K562 (cell line): ENCODE measurements around the gene TMEM176B. TPM values are rescaled to one million over a fixed set of nuclear protein-coding genes. Genes with fewer than 3 reads are reported as not detected.
A peak's percentile ranks its signal among the peaks of the same experiment; 100 is the strongest.

Experiments used
- ATF3 ChIP-seq, 2 experiments: fragments of 450-650 bp in 1 of 2; sonication (generic) in 1 of 2; formaldehyde crosslinking in 1 of 2; IDR thresholded peaks in 1 of 2; conservative IDR thresholded peaks in 1 of 2; 2 replicates each; pipeline versions ENCODE4 v1.6.1 to v1.8.1; 2016 to 2023; ENCODE audit warnings: mild to moderate bottlenecking in 2 of 2, moderate library complexity in 2 of 2, inconsistent platforms in 1 of 2, missing genetic modification reagents in 1 of 2
- C11orf30 ChIP-seq: fragments of 450-650 bp; IDR thresholded peaks from 2 replicates; pipeline ENCODE4 v1.6.1; 2016; ENCODE audit warnings: low read depth, mild to moderate bottlenecking
- CEBPZ ChIP-seq: fragments of 150-350 bp; IDR thresholded peaks from 2 replicates; pipeline ENCODE4 v1.6.1; 2014; ENCODE audit warnings: low read depth, mild to moderate bottlenecking, low read length, borderline replicate concordance
- CLOCK ChIP-seq: fragments of 250-450 bp; sonication (Bioruptor Pico); IDR thresholded peaks from 2 replicates; pipeline ENCODE4 v1.4.0; 2020; ENCODE audit warnings: mild to moderate bottlenecking, moderate library complexity, borderline replicate concordance
- FOXM1 ChIP-seq, 2 experiments: fragments of 450-650 bp in 1 of 2; sonication (generic) in 1 of 2; formaldehyde crosslinking in 1 of 2; IDR thresholded peaks; 2 replicates each; pipeline versions ENCODE4 v1.6.1 to v1.9.0; 2017 to 2022; ENCODE audit warnings: low read depth in 2 of 2, mild to moderate bottlenecking in 2 of 2, missing genetic modification reagents in 1 of 2, moderate library complexity in 1 of 2
- FOXO4 ChIP-seq: fragments of 450-650 bp; formaldehyde crosslinking; IDR thresholded peaks from 2 replicates; pipeline ENCODE4 v1.4.0; 2020; ENCODE audit warnings: mild to moderate bottlenecking, moderate library complexity
- NFRKB ChIP-seq: fragments of 450-650 bp; IDR thresholded peaks from 2 replicates; pipeline ENCODE4 v1.6.1; 2016; ENCODE audit warnings: low read depth
- PHF20 ChIP-seq: fragments of 450-650 bp; IDR thresholded peaks from 2 replicates; pipeline ENCODE4 v1.6.1; 2018; ENCODE audit not compliant: partially characterized antibody
- SIX5 ChIP-seq, 2 experiments: IDR thresholded peaks; 2 replicates each; pipeline ENCODE4 v1.6.1; 2011; ENCODE audit warnings: low read length in 2 of 2, borderline replicate concordance in 1 of 2, low read depth in 1 of 2, mild to moderate bottlenecking in 1 of 2, moderate library complexity in 1 of 2; ENCODE audit not compliant: insufficient read depth in 1 of 2
- TCF7L2 ChIP-seq: fragments of 150-350 bp; IDR thresholded peaks from 2 replicates; pipeline ENCODE4 v1.6.1; 2016; ENCODE audit warnings: low read depth, mild to moderate bottlenecking, low read length, moderate library complexity
- ZBTB5 ChIP-seq: fragments of 450-650 bp; IDR thresholded peaks from 2 replicates; pipeline ENCODE4 v1.6.1; 2017; ENCODE audit warnings: antibody characterized with exemption
- ZFX ChIP-seq: sonication (generic); formaldehyde crosslinking; IDR thresholded peaks from 2 replicates; pipeline ENCODE4 v1.8.0; 2022; ENCODE audit warnings: mild to moderate bottlenecking, missing genetic modification reagents, moderate library complexity
- ZNF175 ChIP-seq: fragments of 200-800 bp; sonication (Bioruptor generic); IDR thresholded peaks from 2 replicates; pipeline ENCODE4 v1.6.1; 2016; ENCODE audit warnings: low read depth, mild to moderate bottlenecking, missing genetic modification characterization, missing compliant biosample characterization
- ZNF239 ChIP-seq: fragments of 250-450 bp; sonication (Bioruptor Pico); IDR thresholded peaks from 2 replicates; pipeline ENCODE4 v1.4.0; 2020; ENCODE audit warnings: mild to moderate bottlenecking
- ZNF3 ChIP-seq: fragments of 250-450 bp; sonication (Bioruptor Pico); IDR thresholded peaks from 2 replicates; pipeline ENCODE4 v1.5.0; 2021; ENCODE audit warnings: mild to moderate bottlenecking, moderate library complexity
- polyA plus RNA-seq, 8 experiments: library from polyadenylated mRNA; depleted of rRNA in 4 of 8; stranded (reverse) in 5 of 8; unstranded in 3 of 8; fragments of >200 nt; fragmentation: Nextera tagmentation in 2 of 8; fragmentation: Illumina TruSeq in 1 of 8; extraction: Ambion mirVana in 2 of 8; extraction: Trizol in 1 of 8; gene quantifications; 2 replicates each; pipeline versions ENCODE4 v1.2.1 to v1.2.3, GENCODE V29; 2011 to 2014; ENCODE audit warnings: inconsistent platforms in 1 of 8, missing spikeins in 1 of 8
- total RNA-seq, 7 experiments: library from RNA; depleted of rRNA in 6 of 7; stranded (reverse); fragments of >200 nt in 6 of 7; fragmentation: Illumina TruSeq in 2 of 7; extraction: Trizol in 2 of 7; gene quantifications; 2 replicates each; pipeline versions ENCODE4 v1.2.1 to v1.2.3, GENCODE V29; 2011 to 2021; ENCODE audit warnings: low replicate concordance in 1 of 7

TMEM176B gene
- total and polyA plus RNA-seq, 9 of the 15 experiments (the other 6 are each of a cell fraction or from before 2014, with no cell fraction given): 0.19 to 0.60 TPM; not detected in 7

GRCh38 chr7:150824379-150825177 lies 24.4 kb upstream of the TMEM176B start (continued):
- TF ChIP-seq TCF7L2 (no peak), ZBTB5 (no peak), ZNF175 (0 out of 2 replicates have a peak, but pooled peaks have one; percentile 16), ZNF239 (CRISPR knock-in tag) (no peak), C11orf30 (no peak), FOXM1 (IDR thresholded peaks at IDR 0.05; ENCODE audit: low read depth) (no peak), FOXM1 (CRISPR knock-in tag; IDR thresholded peaks at IDR 0.05; ENCODE audit: low read depth) (no peak), FOXO4 (CRISPR knock-in tag) (no peak), SIX5 (IDR thresholded peaks at IDR 0.05; ENCODE audit: borderline replicate concordance in 1 of 2, insufficient read depth in 1 of 2, low read depth in 1 of 2, low read length in 2 of 2) (no peak), ATF3 (IDR thresholded peaks at IDR 0.05) (no peak), ATF3 (CRISPR knock-in tag; conservative IDR thresholded peaks at IDR 0.05) (no peak), CLOCK (CRISPR knock-in tag) (no peak), CEBPZ (no peak), PHF20 (no peak), ZFX (CRISPR knock-in tag) (no peak), ZNF3 (CRISPR knock-in tag) (no peak), NFRKB (0 out of 2 replicates have a peak, but pooled peaks have one; percentile 66)
